Kidney epithelial cell (primary cell): ENCODE measurements around the gene TFPI. TPM values are rescaled to one million over a fixed set of nuclear protein-coding genes. Genes with fewer than 3 reads are reported as not detected.

Experiments
- DNase-seq: peaks from one replicate; pipeline ENCODE4 v3.0.0-alpha.2; 2010; ENCODE audit warnings: low read depth
- H3K27me3 ChIP-seq: 2 replicates; pipeline ENCODE4 v1.6.0; 2011; ENCODE audit warnings: low read length; ENCODE audit not compliant: control insufficient read depth, insufficient read depth
- H3K36me3 ChIP-seq: 2 replicates; pipeline ENCODE4 v1.5.1; 2011; ENCODE audit warnings: low read length; ENCODE audit not compliant: control insufficient read depth, insufficient read depth
- H3K4me3 ChIP-seq: 2 replicates; pipeline ENCODE4 v1.5.1; 2011; ENCODE audit warnings: low read depth, mild to moderate bottlenecking, control low read depth, low read length
- CTCF ChIP-seq: IDR thresholded peaks from 2 replicates; pipeline ENCODE4 v1.5.1; 2011; ENCODE audit warnings: mild to moderate bottlenecking, moderate library complexity, low read length, control low read depth, inconsistent platforms; ENCODE audit not compliant: insufficient read depth, poor library complexity, severe bottlenecking
- total RNA-seq: library from RNA; depleted of rRNA; stranded (reverse); fragments of >200 nt; gene quantifications from 2 replicates; pipeline ENCODE4 v1.2.3, GENCODE V29; 2015

Gene TFPI
- total RNA-seq, 1 donor from 2014 or later: 31.1 TPM

- no peak for DNase-seq
- TF ChIP-seq CTCF: no peak
- no peaks in the 10 kb centered on the region for H3K36me3 ChIP-seq
- H3K4me3 ChIP-seq: no peak overlapping the region
- H3K27me3 ChIP-seq: no peaks in the 10 kb centered on the region
Observed at GRCh38 chr2:187434342-187434785, 119.9 kb downstream of the TFPI start.

GRCh38 chr2:187431911-187432310 is 122.3 kb downstream of the TFPI start:
- no peak for TF ChIP-seq CTCF
- Histone ChIP-seq H3K36me3 (no peaks in the 10 kb centered on the region), H3K27me3 (no peaks in the 10 kb centered on the region), H3K4me3 (no peak overlapping the region)
- DNase-seq: no peak

- no peaks in the 10 kb centered on the region for H3K27me3 ChIP-seq
- H3K4me3 ChIP-seq: no peak overlapping the region
- H3K36me3 ChIP-seq: no peaks in the 10 kb centered on the region
- TF ChIP-seq CTCF: no peak
- peak; percentile 65 for DNase-seq
Observed at GRCh38 chr2:187429989-187430388, 124.2 kb downstream of the TFPI start.

- no peaks in the 10 kb centered on the region for H3K36me3 ChIP-seq
- no peak overlapping the region for H3K4me3 ChIP-seq
- TF ChIP-seq CTCF: no peak
- DNase-seq: no peak
- H3K27me3 ChIP-seq: no peaks in the 10 kb centered on the region
Observed at GRCh38 chr2:187424146-187424545, 130.1 kb downstream of the TFPI start.

GRCh38 chr2:187422282-187422681 is 132.0 kb downstream of the TFPI start:
- Histone ChIP-seq H3K27me3 (no peaks in the 10 kb centered on the region), H3K36me3 (no peaks in the 10 kb centered on the region), H3K4me3 (no peak overlapping the region)
- no peak for DNase-seq
- TF ChIP-seq CTCF: no peak

GRCh38 chr2:187421519-187421918 is 132.7 kb downstream of the TFPI start:
- DNase-seq: no peak
- no peak for TF ChIP-seq CTCF
- H3K4me3 ChIP-seq: no peak overlapping the region
- no peaks in the 10 kb centered on the region for H3K36me3 ChIP-seq
- H3K27me3 ChIP-seq: no peaks in the 10 kb centered on the region
